KG1 (cell line): ENCODE measurements around the gene COLEC11.

Experiments used
- DNase-seq: peaks from one replicate; lab custom pipeline; 2025; lab: John Stamatoyannopoulos, UW

Gene COLEC11

DNA sequence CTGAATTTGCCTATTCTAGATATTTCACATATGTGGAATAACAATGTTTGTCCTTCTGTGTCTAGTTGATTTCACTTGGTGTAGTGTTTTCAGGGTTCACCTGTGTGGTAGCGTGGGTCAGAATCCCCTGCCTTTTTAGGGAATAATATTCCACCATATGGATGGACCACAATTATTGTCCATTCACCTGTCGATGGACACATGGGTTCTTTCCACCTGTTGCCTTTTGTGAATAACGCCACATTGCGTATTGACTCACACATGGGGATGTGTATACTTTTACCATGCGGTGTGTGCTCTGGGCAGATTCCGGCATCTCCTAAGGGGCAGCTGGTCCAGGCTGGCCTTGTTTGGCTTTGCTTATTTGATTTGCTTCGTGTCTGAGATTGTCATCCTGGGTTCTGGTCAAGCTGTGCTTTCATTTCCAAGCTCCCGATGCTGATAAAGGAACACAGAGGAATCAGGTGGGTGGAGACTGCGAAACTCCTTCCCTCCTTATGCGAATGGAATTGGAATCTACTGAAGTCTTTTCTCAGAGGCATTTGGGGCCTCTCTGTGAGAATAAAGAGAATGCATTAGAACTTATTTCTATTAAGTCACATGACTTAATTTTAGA lies 44.2 kb downstream of the COLEC11 start:
- DNase-seq: no peak

- DNase-seq: no peak
These were observed 44.7 kb downstream of the COLEC11 start for GRCh38 chr2:3639653-3640052.

- no peak for DNase-seq
These were observed 46.3 kb downstream of the COLEC11 start for GRCh38 chr2:3641181-3641580.

- DNase-seq: no peak
These were observed 47.0 kb downstream of the COLEC11 start for GRCh38 chr2:3641841-3642421.

GRCh38 chr2:3642521-3643215 lies 47.8 kb downstream of the COLEC11 start:
- DNase-seq: no peak

GRCh38 chr2:3643371-3644245 lies 48.7 kb downstream of the COLEC11 start:
- DNase-seq: no peak

- DNase-seq: no peak
These were observed 49.3 kb downstream of the COLEC11 start for GRCh38 chr2:3644246-3644525.

DNA sequence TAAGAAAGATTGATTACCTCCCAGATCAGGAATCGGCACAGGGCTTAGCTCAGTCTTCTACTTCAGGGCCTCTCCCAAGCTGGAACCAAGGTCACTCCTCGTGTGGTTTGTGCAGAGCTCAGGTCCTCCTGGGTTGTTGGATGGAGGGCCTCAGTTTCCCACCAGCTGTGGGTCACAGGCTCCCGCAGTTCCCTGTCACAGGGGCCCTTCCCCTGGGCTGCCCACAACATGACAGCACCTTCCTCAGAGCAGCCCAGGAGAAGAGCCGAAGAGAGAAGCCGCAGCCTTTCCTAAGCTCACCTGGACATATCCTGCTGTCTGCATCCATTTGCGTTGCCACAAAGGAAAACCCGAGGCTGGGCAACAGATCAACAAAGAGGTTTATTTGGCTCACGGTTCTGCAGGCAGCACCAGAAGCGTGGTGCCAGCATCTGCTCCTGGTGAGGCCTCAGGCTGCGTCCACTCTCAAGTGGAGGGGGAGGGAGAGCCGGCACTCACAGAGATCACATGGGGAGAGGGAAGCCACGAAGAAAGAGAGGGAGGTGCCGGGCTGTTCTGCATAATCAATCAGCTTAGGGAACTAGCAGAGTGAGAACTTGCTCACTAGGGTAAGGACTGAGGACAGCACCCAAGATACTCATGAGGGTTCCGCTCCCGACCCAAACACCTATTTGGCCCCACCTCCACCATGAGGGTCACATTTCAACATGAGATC lies 50.1 kb downstream of the COLEC11 start:
- DNase-seq: no peak

GRCh38 chr2:3645745-3646389 lies 51.0 kb downstream of the COLEC11 start:
- no peak for DNase-seq

GRCh38 chr2:3646446-3646845 lies 51.5 kb downstream of the COLEC11 start:
- no peak for DNase-seq

GRCh38 chr2:3647246-3647645 lies 52.3 kb downstream of the COLEC11 start:
- no peak for DNase-seq

DNA sequence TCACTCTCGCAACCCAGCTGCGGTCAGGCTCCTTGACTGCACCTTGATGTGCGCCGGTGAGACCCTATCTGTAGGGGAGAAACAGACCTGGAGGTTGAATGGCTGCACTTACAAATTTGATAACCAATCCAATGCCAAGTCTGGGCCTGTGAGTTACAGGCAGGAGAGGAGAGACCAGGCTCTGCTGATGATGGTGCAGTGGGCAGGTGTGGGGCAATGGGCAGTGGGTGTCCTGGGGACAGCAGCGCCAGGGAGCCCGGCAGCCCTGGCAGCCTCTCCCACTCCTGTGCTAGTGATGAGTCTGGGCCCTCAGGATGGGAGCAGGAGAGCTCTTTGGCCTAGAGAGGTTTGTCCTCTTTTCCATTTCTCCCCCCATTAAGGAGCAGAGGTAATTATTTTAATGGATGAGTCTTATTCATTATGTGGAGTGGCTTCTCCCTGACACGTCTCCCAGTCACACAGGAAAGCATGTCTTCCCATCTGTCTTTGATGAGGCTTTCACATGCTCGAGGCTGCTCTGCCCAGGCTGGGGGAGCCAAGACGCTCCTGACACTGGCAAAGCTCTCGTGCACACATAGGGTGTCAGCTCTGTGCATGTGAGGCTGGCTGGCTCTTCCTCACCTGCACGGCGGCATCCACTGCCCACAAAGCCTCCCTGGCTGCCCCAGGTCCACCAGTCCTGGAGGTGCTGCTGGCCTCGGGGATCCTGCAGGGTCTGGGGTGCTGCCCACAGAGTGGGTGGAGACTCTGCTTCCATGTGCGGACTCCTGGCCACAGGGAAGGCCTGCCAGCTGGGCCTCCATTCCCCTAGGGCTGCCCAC lies 53.1 kb downstream of the COLEC11 start:
- no peak for DNase-seq

- no peak for DNase-seq
These were observed 53.8 kb downstream of the COLEC11 start for GRCh38 chr2:3648652-3649177.

- DNase-seq: no peak
These were observed 54.7 kb downstream of the COLEC11 start for GRCh38 chr2:3649581-3649980.

DNA sequence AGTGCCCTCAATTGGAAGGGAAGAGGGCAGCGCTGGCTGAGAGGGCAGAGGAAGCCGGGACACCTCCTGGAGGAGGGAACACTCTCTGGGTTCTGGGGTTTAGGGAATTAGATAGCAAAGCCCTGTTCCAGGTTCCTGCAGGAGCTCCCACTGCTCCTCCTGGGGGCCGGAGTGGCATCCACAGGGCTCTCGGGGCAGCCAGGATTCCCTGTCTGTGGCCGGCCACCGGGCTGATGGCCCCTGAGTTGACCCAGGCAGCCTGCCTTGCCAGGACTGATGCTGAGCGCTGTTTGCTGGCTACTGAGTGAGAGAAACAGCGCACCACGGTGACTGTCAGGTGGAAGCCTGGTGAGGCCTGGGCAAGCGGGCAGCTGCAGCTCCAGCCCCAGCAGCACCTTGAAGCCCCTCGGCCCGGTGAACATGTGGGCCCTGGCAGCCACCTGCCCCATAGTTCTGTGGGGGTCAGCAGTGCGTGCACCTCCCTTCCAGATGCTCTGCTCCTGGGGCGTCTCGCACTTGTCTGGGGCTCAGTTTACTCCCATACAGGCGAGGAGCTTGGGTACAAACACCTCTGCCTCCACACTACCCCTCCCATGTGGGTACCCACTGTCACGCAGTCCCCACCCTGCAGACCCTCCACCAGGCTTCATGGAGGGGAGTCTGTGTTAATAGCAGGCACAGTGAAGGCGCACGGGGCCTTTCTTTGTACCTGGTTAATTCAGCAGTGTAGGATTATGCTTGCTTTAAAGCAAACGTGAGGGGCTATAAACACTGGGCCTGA lies 55.4 kb downstream of the COLEC11 start:
- no peak for DNase-seq

- DNase-seq: no peak
These were observed 57.1 kb downstream of the COLEC11 start for GRCh38 chr2:3651691-3652648.

DNA sequence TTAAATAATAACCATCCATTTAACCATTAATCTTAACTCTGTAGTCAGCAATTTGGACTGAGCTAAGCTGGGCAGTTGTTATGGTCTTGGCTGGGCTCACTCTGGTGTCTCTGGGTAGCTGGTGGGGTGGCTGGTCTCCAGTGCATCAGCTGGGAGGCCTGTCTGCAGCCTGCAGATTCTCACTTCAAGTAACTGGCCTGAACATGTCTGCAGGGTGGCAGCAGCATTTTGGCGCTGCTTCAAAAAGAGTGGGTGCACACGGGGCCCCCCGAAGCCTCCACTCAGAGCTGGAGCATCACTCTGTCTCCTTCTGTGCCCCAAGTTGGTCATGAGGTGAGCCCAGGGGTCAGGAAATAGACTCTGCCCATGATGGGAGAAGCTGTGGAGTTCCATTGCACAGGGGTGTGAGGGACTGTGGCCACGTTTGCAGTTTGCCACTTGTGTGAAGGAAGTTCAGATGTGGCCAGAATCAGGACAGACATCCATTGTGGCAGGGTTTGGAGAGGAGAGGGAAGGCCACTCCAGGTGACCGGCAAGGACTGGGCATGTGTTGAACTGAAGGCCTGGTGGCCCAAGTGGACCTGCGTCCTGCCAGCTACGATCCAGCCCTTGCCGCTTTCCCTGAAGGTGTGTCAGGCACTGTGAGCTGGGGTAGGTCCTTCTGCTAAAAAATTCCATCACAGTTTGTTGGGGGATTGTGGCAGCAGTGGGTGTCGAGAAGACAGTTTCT lies 58.1 kb downstream of the COLEC11 start:
- no peak for DNase-seq

- no peak for DNase-seq
These were observed 59.1 kb downstream of the COLEC11 start for GRCh38 chr2:3654011-3654410.
